ENCODE results near the gene SLC9A9.

SLC9A9 gene

GRCh38 chr3:143255739-143256138, 592.5 kb downstream of the SLC9A9 start:
- no peak overlapping the region for H3K4me3 ChIP-seq (ENCODE audit: low read length)
- DNase-seq (ENCODE audit: low read depth) = no peak
- TF ChIP-seq CTCF (IDR thresholded peaks at IDR 0.05; ENCODE audit: insufficient read depth, low read depth, low read length, missing control alignments) = no peak

DNA sequence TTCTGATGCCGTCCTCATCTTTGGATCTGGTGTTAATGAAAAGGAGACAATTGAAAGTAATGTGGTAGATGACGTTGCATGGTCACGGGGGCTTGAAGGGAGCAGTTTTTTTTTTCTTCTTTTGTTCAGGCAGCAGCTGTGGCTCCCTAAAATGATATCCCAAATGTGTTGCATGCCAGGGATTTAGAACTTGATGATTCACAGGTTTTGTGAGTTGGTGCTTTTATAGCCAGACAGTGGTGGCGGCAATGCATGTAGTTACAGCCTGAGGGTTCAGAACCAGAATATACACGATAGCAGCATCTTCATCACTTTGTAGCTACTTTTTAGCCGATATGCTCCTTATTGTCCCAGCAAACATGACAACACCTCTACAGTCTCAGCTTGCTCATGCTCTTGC, 595.3 kb downstream of the SLC9A9 start:
- DNase-seq (ENCODE audit: low read depth) = peak; percentile 18
- H3K4me3 ChIP-seq (ENCODE audit: low read length) = no peak overlapping the region
- TF ChIP-seq CTCF (IDR thresholded peaks at IDR 0.05; ENCODE audit: insufficient read depth, low read depth, low read length, missing control alignments) = no peak

- peak; percentile 78 for DNase-seq (ENCODE audit: low read depth)
- no peak for TF ChIP-seq CTCF (IDR thresholded peaks at IDR 0.05; ENCODE audit: insufficient read depth, low read depth, low read length, missing control alignments)
- H3K4me3 ChIP-seq (ENCODE audit: low read length) = no peak overlapping the region
Observed at GRCh38 chr3:143249014-143249413, 599.3 kb downstream of the SLC9A9 start.

DNA sequence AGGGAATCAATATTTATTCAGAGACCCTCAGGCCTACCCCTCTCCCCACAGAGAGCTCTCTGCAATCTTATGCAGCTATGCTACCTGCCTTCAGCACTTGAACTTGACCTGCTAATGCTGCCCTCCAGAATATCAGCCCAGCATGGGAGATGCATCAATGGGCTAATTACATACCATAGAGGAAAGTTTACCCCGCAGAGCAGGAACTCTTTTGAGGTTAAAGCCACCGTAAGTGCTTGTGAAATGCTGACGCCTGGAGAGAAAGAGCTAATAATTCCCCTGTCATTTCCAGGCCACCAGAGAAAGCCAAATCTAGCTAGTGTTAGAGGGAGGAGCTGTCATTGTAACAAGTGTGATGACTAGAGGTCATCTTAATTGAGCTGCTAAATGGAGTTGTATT, 601.2 kb downstream of the SLC9A9 start:
- no peak overlapping the region for H3K4me3 ChIP-seq (ENCODE audit: low read length)
- no peak for TF ChIP-seq CTCF (IDR thresholded peaks at IDR 0.05; ENCODE audit: insufficient read depth, low read depth, low read length, missing control alignments)
- no peak for DNase-seq (ENCODE audit: low read depth)

DNA sequence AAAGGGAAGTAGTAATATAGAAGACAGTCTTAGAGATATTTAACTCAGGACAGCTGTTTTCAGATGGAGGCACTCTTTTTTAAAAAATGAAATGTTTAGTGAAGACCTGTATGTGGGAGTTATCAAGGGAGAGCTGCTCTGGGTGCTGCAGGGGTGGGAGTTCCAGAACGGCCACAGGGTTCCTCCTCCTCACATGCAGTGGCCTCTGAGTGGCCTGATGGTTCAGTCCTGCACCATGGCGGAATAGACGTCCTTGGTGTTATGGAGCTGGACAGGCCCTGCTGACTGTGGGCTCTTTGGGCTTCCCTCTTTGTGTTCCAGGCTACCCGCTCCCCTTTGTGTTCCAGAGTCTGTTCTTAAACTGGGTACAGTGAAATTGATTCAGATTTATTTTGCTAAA, 602.6 kb downstream of the SLC9A9 start:
- H3K4me3 ChIP-seq (ENCODE audit: low read length) = no peak overlapping the region
- no peak for TF ChIP-seq CTCF (IDR thresholded peaks at IDR 0.05; ENCODE audit: insufficient read depth, low read depth, low read length, missing control alignments)
- DNase-seq (ENCODE audit: low read depth) = no peak

- no peak overlapping the region for H3K4me3 ChIP-seq (ENCODE audit: low read length)
- no peak for DNase-seq (ENCODE audit: low read depth)
- TF ChIP-seq CTCF (IDR thresholded peaks at IDR 0.05; ENCODE audit: insufficient read depth, low read depth, low read length, missing control alignments) = no peak
Observed at GRCh38 chr3:143244516-143245063, 603.7 kb downstream of the SLC9A9 start.

DNA sequence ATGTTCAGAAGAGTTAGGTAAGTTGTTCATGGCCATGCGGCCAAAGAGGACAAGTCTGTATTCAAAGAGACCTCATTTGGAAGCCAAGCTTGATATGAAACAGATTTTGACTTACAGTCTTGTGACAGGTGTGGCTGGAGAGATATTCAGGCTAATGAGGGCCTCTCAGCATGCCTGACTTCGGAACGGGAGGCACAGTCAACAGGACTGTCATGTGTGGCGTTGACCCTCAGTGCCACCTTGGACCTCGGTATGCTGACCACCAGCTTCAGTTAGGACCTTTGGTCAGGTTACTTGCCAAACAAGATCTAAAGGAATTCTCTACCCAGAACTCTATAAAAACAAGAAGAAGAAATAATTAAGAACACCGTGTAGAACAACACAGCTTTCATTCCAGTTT, 604.6 kb downstream of the SLC9A9 start:
- H3K4me3 ChIP-seq (ENCODE audit: low read length) = no peak overlapping the region
- no peak for DNase-seq (ENCODE audit: low read depth)
- no peak for TF ChIP-seq CTCF (IDR thresholded peaks at IDR 0.05; ENCODE audit: insufficient read depth, low read depth, low read length, missing control alignments)

All from epithelial cell of esophagus (primary cell).